GM12892 (cell line): ENCODE data around the gene AAMP.

ENCODE experiments used
- POLR2A ChIP-seq: IDR thresholded peaks from 2 replicates; pipeline ENCODE4 v1.6.1; 2011; ENCODE audit warnings: low read depth, low read length, control low read depth
- POLR2AphosphoS5 ChIP-seq: IDR thresholded peaks from 2 replicates; pipeline ENCODE4 v1.6.1; 2011; ENCODE audit warnings: low read depth, low read length, control low read depth
- TAF1 ChIP-seq: IDR thresholded peaks from 2 replicates; pipeline ENCODE4 v1.6.1; 2011; ENCODE audit warnings: low read depth, mild to moderate bottlenecking, control low read depth, low read length, borderline replicate concordance

DNA sequence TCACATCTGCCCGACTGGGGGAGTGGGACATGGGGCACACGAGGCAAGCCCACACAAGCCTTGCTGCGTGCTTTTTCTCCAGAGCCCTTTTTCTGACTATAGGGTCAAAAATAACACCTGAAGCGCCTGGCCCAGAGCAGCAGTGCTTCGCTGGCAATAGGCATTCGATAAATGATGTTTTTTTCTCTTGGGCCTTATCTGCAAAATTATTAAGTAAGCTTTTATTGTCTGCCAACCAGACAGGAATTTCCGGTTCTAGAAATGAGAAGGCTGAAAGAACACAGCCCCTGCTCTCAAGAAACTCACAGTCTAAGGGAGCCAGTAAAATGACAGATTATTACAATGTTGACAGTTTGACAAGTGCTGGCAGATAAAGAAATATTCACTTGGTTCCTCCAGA lies 25.1 kb upstream of the AAMP start:
- TF ChIP-seq POLR2A (no peak), POLR2AphosphoS5 (no peak), TAF1 (no peak)
